HG02571 (cell line): ENCODE data around the gene CAPN7.

ENCODE experiments used
- ATAC-seq: cut with Tn5 transposase; IDR thresholded peaks from one replicate; pipeline ENCODE4 v1.9.1; 2021; ENCODE audit warnings: mild to moderate bottlenecking, moderate library complexity; ENCODE audit not compliant: unreplicated experiment

CAPN7 gene

GRCh38 chr3:15243822-15244482 is 37.9 kb downstream of the CAPN7 start:
- no peak for ATAC-seq

GRCh38 chr3:15246186-15246585 is 40.1 kb downstream of the CAPN7 start:
- no peak for ATAC-seq

GRCh38 chr3:15253023-15253697 is 47.1 kb downstream of the CAPN7 start:
- ATAC-seq = no peak

- no peak for ATAC-seq
Measured at GRCh38 chr3:15255215-15255614, 49.2 kb downstream of the CAPN7 start.

- no peak for ATAC-seq
Measured at GRCh38 chr3:15256861-15257341, 50.9 kb downstream of the CAPN7 start.

GRCh38 chr3:15258720-15259119 is 52.7 kb downstream of the CAPN7 start:
- no peak for ATAC-seq

GRCh38 chr3:15260531-15260930 is 54.5 kb downstream of the CAPN7 start:
- no peak for ATAC-seq

GRCh38 chr3:15261274-15261673 is 55.2 kb downstream of the CAPN7 start:
- no peak for ATAC-seq

GRCh38 chr3:15262021-15262420 is 56.0 kb downstream of the CAPN7 start:
- no peak for ATAC-seq

GRCh38 chr3:15263120-15263519 is 57.1 kb downstream of the CAPN7 start:
- no peak for ATAC-seq

- no peak for ATAC-seq
Measured at GRCh38 chr3:15263926-15264325, 57.9 kb downstream of the CAPN7 start.

GRCh38 chr3:15264486-15264885 is 58.4 kb downstream of the CAPN7 start:
- no peak for ATAC-seq

GRCh38 chr3:15265655-15266509 is 59.8 kb downstream of the CAPN7 start:
- ATAC-seq = no peak

GRCh38 chr3:15266510-15267376 is 60.7 kb downstream of the CAPN7 start:
- no peak for ATAC-seq

GRCh38 chr3:15267502-15267901 is 61.5 kb downstream of the CAPN7 start:
- ATAC-seq = no peak

GRCh38 chr3:15268033-15268631 is 62.1 kb downstream of the CAPN7 start:
- peak; percentile 34 for ATAC-seq

GRCh38 chr3:15269091-15269989 is 63.3 kb downstream of the CAPN7 start:
- peak; percentile 59 for ATAC-seq

GRCh38 chr3:15271030-15271429 is 65.0 kb downstream of the CAPN7 start:
- no peak for ATAC-seq

GRCh38 chr3:15271785-15272381 is 65.8 kb downstream of the CAPN7 start:
- peak; percentile 67 for ATAC-seq
